ENCODE data around the gene TARS1.

The TARS1 gene

DNA sequence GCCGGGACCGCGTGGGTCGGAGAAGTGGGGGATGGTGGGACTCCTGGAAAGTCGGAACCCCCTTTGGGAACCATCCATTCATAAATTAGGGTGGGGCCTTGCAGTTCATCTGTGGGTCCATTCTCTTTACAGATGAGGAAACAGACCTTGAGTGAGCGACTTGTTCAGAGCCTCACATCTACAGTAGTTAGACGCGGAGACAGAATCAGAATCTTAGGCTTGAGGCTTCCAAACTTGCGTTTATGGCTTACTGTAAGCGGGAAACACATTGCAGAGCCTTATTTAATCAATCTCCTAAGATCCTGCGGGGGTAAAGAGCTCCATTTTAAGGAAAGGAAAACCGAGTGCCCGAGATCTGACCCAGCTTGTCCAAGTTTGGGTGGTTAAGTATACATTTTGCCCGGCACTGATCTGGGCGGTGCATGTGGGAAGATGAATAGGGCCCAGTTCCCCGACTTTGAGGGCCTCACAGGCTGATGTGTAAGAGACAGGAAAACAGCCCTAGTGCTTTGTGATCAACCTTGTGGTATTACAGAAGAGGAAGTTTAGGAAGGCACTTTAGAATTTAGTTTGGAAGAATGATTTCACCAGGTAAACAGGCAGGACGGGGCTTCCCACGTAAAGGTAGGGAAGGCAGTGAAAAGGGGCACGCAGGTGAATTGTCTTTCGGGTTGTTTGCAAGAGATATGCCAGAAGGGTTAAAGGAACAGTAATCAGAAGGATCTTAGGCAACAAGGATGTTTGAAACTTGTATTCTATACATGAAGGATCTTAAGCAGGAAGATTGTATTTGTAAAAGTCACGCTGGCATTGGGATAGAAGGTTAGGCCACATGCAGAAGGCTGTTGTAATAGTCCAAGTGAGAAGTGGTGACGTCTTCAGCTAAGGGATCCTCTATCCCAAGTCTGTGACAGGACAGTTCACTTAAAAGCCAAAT lies 744 bp downstream of the TARS1 start:
- DNase-seq = no peak

DNA sequence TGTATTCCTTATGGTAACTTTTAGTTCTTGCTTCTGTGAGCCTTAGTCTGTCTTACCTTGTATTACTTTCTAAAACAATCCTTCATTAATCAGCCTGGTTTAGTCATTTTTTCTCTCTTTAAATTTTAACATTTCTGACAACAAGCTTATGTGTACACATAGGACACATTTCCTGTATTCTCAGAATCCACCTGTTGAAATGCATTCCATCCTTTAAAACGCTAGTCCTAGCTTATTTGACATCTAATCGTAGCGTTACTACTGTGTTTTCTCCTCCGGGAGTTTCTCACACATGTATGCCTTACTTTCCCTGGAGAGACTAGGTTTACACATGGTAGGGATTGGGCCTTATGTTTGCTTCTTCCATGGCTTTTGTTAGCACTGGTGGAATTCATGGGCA lies 3.8 kb downstream of the TARS1 start:
- DNase-seq = no peak

- no peak for DNase-seq
Measured at GRCh38 chr5:33445798-33446197, 5.0 kb downstream of the TARS1 start.

DNA sequence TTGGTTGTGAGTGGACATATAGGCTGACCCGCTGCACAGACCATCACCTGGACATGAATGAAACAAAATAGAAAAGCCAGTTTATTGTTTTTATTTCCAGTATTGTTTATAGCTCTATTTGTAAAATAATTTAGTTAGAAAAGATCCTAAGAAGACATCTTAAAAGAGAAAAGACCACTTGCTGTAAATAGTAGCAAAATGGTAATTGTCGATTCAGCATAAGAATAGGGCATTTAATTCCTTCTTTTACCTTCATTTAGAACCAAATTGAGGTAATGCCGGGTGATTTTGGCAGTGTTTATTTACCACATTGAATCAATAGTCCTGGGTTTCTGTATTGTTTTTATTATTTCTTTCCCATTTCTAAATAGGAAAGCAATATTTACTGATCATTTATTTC lies 7.4 kb downstream of the TARS1 start:
- no peak for DNase-seq

DNA sequence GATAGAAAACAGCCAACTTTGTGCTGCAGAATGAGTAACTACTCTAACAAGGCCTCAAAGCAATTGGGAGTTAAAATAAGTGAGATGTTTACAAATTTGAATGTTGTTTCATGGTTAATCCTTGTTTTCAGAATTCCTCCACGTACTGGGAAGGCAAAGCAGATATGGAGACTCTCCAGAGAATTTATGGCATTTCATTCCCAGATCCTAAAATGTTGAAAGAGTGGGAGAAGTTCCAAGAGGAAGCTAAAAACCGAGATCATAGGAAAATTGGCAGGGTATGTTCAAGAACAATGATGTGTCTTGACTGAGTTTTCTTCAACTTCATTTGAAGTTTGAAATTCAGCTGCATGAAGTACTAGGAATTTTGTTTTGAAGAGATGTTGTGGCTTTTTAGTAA lies 16.4 kb downstream of the TARS1 start:
- no peak for DNase-seq

- DNase-seq = no peak
Measured at GRCh38 chr5:33457817-33458216, 17.1 kb downstream of the TARS1 start.

GRCh38 chr5:33460210-33460609 lies 19.4 kb downstream of the TARS1 start:
- no peak for DNase-seq

DNA sequence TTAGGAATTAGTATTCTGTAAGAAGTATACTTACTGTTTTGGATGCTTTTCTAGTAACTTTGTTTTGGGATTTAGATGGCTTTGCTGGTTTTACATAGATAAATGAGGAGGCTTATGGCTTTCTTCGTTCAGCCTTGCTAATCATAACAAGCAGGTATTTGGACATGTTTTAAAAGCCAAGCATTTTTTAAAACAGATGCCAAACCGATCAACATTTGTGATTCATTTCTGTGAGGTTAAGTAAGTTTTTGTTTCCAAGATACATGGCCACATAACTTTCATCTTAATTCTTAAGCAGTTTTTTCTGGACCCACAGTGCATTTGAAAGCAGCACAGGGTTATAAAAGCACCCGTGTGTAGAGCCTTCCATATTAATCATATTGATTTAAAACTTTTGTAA lies 21.7 kb downstream of the TARS1 start:
- no peak for DNase-seq

DNA sequence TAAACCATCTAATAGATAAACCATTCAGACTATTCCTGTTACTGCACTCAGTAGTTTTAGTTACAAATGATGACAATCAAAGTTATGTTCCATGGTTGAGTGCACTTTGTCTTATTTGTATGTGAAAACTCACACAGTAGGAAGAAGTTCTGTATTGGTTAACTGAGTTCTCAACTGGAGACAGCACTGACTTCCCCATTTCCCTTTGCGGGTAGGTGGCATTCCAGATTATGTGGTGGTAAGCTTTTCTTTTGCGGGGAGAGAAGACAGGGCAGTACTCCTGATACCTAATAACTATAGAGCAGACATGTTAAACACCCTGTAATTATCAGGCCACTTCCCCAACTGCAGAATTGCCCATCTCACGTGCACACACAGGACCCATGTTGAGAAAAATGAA lies 24.4 kb downstream of the TARS1 start:
- no peak for DNase-seq

GRCh38 chr5:33468775-33469435 lies 28.1 kb downstream of the TARS1 start:
- no peak for DNase-seq

- DNase-seq = no peak
Measured at GRCh38 chr5:33470544-33470943, 29.8 kb downstream of the TARS1 start.

DNA sequence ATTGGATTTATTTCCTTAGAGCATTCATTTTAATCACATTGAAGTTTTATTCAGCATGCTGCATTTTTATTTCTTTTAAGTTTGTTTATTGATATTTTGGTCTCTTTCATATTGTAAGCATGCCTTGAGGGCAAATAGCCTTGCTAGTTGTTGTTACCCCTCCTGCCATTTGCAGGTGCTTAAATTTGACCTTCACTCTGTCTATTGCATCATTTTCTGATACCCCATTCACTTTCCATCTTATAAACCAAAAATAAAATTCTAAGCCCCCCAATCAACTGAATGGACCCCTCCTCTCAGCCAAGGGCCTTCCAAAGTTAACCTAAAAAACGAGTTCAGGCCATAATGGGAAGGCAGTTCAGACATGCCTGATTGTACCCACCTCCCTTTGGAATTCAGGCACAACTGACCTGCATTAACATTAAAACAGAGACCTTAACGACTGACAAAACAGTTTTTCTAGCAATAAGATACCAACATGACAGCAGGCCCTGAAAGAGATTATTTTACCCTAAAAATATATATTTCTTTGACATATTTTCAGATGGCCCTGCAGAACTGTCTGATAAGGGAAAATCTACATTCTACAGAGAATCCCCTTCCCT lies 32.1 kb downstream of the TARS1 start:
- no peak for DNase-seq

DNA sequence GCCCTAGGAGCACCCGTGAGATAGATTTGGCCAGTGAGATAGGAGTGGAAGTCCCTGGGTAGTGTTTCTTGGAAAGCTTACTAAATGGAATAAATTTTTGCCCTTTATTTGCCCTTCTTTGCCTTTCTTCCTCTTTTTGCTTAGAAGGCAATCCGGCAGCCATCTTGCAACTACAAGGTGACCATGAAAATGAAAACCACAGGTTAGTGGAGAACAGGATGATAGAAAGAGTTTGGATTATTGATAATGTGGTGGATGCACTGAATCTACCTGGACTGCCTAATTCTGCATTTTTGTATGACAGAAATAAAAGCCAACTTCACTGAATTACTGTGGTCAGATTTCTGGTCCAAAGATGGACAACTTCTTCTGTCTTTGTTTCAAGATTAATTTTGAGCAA lies 33.2 kb downstream of the TARS1 start:
- no peak for DNase-seq

DNA sequence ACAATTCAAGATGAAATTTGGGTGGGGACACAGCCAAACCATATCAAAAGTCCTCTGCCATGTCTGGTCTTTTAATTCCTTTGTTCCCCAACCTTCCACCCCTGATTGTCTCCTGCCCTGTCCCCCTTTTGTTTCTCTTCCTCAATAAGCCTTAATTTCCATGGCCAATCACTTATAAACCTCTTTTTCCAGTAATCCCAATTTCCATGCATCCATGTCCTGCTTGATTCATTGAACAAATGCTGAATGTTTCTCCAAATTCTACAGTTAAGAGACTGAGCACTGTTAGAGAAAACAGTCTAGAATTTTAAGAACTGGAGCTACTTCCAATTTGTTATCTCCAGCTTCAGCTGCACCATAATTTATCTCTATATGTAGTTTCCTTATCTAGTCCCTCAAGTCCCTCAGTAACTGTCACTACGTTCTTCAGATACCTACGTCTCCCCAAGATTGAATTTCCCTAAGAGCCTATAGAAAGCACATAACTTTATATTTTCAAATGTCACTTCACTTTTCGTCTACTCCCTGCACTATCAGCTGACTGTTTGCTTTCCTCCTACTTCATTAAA lies 34.2 kb downstream of the TARS1 start:
- no peak for DNase-seq

DNA sequence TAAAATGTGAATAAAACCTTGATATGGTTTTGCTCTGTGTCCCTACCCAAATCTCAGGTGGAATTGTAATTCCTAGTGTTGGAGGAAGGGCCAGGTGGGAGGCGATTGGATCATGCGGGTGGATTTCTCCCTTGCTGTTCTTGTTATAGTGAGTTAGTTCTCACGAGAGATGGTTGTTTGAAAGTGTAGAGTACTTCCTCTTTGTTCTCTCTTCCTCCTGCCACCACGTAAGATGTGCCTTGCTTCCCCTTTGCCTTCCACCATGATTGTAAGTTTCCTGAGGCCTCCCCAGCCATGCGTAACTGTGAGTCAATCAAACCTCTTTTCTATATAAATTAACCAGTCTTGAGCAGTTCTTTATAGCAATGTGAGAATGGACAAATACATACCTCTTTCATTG lies 34.9 kb downstream of the TARS1 start:
- DNase-seq = no peak

DNA sequence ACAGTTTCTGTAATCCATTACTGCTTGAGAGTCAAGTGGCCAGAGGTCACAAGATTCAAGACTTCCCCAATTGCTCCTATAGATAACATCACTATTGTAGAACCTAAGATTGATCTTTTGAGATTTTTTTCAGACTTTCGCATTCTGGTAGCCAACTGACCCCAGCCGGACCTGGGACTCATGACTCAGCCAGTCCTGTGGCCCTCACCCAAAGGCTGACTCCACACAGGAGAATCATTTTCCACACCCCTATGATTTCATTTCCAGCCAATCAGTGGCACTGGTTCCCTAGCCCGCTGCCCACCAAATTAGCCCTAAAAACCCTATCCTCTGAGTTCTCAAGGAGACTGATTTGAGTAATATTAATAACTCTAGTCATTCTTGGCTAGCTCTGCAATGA lies 36.2 kb downstream of the TARS1 start:
- DNase-seq = no peak

DNA sequence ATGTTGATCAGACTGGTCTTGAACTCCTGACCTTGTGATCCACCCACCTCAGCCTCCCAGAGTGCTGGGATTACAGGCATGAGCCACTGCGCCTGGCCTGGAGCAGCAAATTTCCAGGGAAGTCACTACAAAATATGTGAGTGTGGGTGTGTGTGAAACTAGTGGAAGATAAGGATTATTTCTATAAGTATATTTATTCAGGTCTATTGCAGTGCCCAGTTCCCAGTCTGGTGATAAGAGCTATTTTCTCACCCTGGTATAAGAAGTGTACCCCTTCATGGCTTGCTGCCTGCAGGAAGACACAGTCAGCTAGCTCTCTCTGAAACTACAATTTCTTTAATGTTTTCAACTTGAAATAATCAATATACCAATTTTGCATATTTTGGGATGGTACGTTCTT lies 37.1 kb downstream of the TARS1 start:
- no peak for DNase-seq

DNA sequence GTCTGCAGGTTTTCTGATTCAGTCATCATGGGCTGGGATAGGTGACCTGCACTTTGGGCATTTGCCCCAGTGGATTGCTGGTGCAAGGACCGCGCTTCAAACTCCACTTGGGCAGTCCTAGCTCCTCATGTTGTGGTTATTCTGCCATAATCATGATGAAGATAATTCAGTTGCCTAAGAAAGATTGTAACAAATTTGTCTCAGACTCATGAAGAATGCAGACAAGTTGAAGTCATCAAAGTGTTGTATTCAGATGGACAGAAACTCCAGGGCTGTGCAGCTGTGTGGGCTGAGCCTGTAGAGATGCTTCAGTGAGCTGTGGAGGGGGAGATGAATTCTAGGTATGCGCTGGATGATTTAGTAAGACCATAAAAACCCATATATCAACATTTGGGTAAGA lies 38.5 kb downstream of the TARS1 start:
- DNase-seq = no peak

GRCh38 chr5:33480876-33481275 lies 40.1 kb downstream of the TARS1 start:
- DNase-seq = no peak

DNA sequence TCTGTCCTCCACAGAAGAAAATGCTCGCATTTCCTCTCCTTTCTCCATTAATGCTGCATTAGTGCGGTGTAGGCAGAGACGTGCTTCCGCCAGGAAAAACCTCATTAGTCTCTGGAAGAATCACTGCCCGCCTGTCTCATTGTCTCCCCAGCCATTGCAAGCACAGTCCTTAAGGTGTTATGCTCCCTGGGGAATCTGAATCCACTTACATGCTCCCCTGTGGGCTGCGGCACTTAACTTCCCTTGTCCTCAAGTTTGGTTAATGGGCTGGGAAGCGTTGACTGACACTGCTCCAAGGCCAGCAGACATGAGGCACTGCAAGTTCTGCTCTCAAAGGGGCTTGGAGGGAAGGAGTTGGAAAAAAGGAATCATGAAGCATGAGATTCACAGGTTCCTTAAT lies 41.6 kb downstream of the TARS1 start:
- DNase-seq = no peak

DNA sequence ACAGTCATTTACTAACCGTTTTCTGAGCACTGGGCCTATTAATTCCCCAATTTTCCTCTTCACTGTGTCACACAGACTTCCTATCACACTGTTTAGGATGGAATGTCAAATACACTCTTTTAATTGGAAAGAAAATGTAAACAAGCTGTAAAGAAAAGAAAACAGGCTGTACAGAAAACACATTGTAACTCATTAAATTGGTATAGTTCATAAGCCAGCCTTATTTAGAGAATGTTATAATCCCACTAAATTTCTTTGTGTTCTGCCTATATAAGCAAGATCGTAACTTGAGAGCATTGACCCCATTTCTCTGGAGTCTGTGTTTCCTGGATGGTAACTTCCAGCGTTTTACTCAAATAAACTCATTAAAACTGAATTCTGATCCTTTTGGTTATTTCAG lies 46.5 kb downstream of the TARS1 start:
- DNase-seq = no peak

DNA sequence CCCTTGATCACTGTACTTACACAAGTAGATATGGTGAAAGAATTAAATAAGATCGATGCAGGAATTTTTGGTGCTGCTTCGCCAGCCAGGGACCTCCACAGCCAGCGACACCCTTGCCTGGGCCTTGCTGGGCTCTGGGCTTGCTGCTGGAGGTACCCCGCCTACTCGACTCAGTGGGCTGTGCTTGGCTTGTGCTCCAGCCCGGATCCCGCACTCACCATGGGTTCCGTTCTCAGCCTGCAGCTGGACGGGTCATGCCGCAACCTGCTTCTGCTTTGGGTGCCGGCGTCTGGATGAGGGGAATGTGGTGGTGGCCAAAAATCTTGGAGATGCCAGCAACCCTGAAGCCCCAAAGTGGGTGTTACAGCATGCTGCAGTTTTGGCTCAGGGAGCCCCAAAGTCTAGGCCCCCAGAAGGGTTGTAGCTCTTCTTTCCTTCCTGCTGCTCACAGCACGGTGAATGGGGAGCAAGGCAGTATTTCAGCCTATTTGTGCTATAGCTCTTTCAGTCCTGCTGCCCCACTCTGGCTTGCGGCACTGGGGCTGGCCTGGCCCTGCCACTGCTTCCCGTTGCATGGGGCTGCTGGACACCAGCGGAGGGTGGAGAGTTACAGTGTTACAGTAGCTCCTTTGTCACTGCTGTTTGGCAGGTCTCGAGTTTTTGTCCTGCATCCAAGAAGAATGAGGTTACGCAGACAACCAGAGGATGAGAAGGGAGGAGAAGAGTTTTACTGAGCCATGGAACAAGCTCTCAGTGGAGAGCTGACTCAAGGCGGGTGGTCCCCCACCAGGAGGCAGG lies 48.0 kb downstream of the TARS1 start:
- no peak for DNase-seq

Data from 8988T (cell line).